Medulla oblongata (tissue), 1 donor: ENCODE data around the gene CPED1.

Experiments
- DNase-seq: peaks from one replicate; pipeline ENCODE4 v3.0.0-alpha.2; 2015; ENCODE audit errors: extremely low spot score

The CPED1 gene

GRCh38 chr7:121138262-121138933 is 149.9 kb downstream of the CPED1 start:
- DNase-seq: no peak

GRCh38 chr7:121139427-121139826 is 150.9 kb downstream of the CPED1 start:
- DNase-seq: no peak

- no peak for DNase-seq
Measured at GRCh38 chr7:121140790-121141189, 152.3 kb downstream of the CPED1 start.

- no peak for DNase-seq
Measured at GRCh38 chr7:121151774-121152221, 163.3 kb downstream of the CPED1 start.

GRCh38 chr7:121153411-121153810 is 164.9 kb downstream of the CPED1 start:
- no peak for DNase-seq

- no peak for DNase-seq
Measured at GRCh38 chr7:121153995-121154394, 165.5 kb downstream of the CPED1 start.

GRCh38 chr7:121156825-121157224 is 168.3 kb downstream of the CPED1 start:
- DNase-seq: no peak

- no peak for DNase-seq
Measured at GRCh38 chr7:121157341-121157751, 168.8 kb downstream of the CPED1 start.

- DNase-seq: no peak
Measured at GRCh38 chr7:121157885-121158590, 169.5 kb downstream of the CPED1 start.

GRCh38 chr7:121158665-121159064 is 170.2 kb downstream of the CPED1 start:
- DNase-seq: no peak

GRCh38 chr7:121159553-121159952 is 171.0 kb downstream of the CPED1 start:
- no peak for DNase-seq

- DNase-seq: no peak
Measured at GRCh38 chr7:121160150-121161008, 171.9 kb downstream of the CPED1 start.

GRCh38 chr7:121163699-121164098 is 175.2 kb downstream of the CPED1 start:
- no peak for DNase-seq

- DNase-seq: no peak
Measured at GRCh38 chr7:121164247-121164646, 175.7 kb downstream of the CPED1 start.

GRCh38 chr7:121166916-121167315 is 178.4 kb downstream of the CPED1 start:
- no peak for DNase-seq

GRCh38 chr7:121167971-121168370 is 179.5 kb downstream of the CPED1 start:
- DNase-seq: no peak

GRCh38 chr7:121169469-121169868 is 181.0 kb downstream of the CPED1 start:
- no peak for DNase-seq

- no peak for DNase-seq
Measured at GRCh38 chr7:121172484-121172883, 184.0 kb downstream of the CPED1 start.

- no peak for DNase-seq
Measured at GRCh38 chr7:121175826-121176225, 187.3 kb downstream of the CPED1 start.

GRCh38 chr7:121178452-121178851 is 189.9 kb downstream of the CPED1 start:
- no peak for DNase-seq

GRCh38 chr7:121178869-121179497 is 190.5 kb downstream of the CPED1 start:
- no peak for DNase-seq
